Activated naive CD8-positive, alpha-beta T cell (primary cell): ENCODE data around the gene SMURF1.

ENCODE experiments used
- H3K27ac Mint-ChIP-seq: one replicate; pipeline ENCODE4 v1.8.0; 2021; ENCODE audit warnings: mixed read lengths
- H3K27me3 Mint-ChIP-seq: one replicate; pipeline ENCODE4 v1.8.0; 2021; ENCODE audit warnings: mixed read lengths
- H3K36me3 Mint-ChIP-seq: one replicate; pipeline ENCODE4 v1.8.0; 2021; ENCODE audit warnings: mixed read lengths
- H3K4me1 Mint-ChIP-seq: one replicate; pipeline ENCODE4 v1.8.0; 2021; ENCODE audit warnings: low read depth, mixed read lengths
- H3K4me3 Mint-ChIP-seq: one replicate; pipeline ENCODE4 v1.8.0; 2021; ENCODE audit warnings: mild to moderate bottlenecking, mixed read lengths
- H3K9me3 Mint-ChIP-seq: one replicate; pipeline ENCODE4 v1.8.0; 2021; ENCODE audit warnings: low read depth, mixed read lengths

The SMURF1 gene

GRCh38 chr7:99011706-99012404, 132.1 kb downstream of the SMURF1 start:
- Mint-ChIP-seq H3K36me3 (peaks cover 13% of the 10 kb centered on the region), H3K27ac (no peak overlapping the region), H3K9me3 (no peaks in the 10 kb centered on the region), H3K4me1 (peaks cover 2% of the 10 kb centered on the region), H3K27me3 (no peaks in the 10 kb centered on the region), H3K4me3 (no peak overlapping the region)

GRCh38 chr7:99011341-99011705, 132.6 kb downstream of the SMURF1 start:
- no peaks in the 10 kb centered on the region for H3K9me3 Mint-ChIP-seq
- H3K4me3 Mint-ChIP-seq, result no peak overlapping the region
- H3K27ac Mint-ChIP-seq, result no peak overlapping the region
- H3K27me3 Mint-ChIP-seq, result no peaks in the 10 kb centered on the region
- peaks cover 2% of the 10 kb centered on the region for H3K4me1 Mint-ChIP-seq
- H3K36me3 Mint-ChIP-seq, result peaks cover 8% of the 10 kb centered on the region

GRCh38 chr7:99010281-99010680, 133.6 kb downstream of the SMURF1 start:
- no peak overlapping the region for H3K4me3 Mint-ChIP-seq
- H3K27me3 Mint-ChIP-seq, result no peaks in the 10 kb centered on the region
- no peaks in the 10 kb centered on the region for H3K9me3 Mint-ChIP-seq
- no peaks in the 10 kb centered on the region for H3K4me1 Mint-ChIP-seq
- no peak overlapping the region for H3K27ac Mint-ChIP-seq
- peaks cover 5% of the 10 kb centered on the region for H3K36me3 Mint-ChIP-seq

GRCh38 chr7:99008921-99009530, 134.9 kb downstream of the SMURF1 start:
- Mint-ChIP-seq H3K9me3 (no peaks in the 10 kb centered on the region), H3K27me3 (no peaks in the 10 kb centered on the region), H3K27ac (no peak overlapping the region), H3K4me3 (no peak overlapping the region), H3K36me3 (peaks cover 5% of the 10 kb centered on the region), H3K4me1 (no peaks in the 10 kb centered on the region)

- H3K27me3 Mint-ChIP-seq, result no peaks in the 10 kb centered on the region
- H3K27ac Mint-ChIP-seq, result no peak overlapping the region
- no peak overlapping the region for H3K4me3 Mint-ChIP-seq
- H3K36me3 Mint-ChIP-seq, result peaks cover 5% of the 10 kb centered on the region
- no peaks in the 10 kb centered on the region for H3K9me3 Mint-ChIP-seq
- H3K4me1 Mint-ChIP-seq, result no peaks in the 10 kb centered on the region
These were observed 135.7 kb downstream of the SMURF1 start for GRCh38 chr7:99008181-99008631.

- Mint-ChIP-seq H3K27ac (no peak overlapping the region), H3K4me3 (no peak overlapping the region), H3K4me1 (peaks cover 8% of the 10 kb centered on the region), H3K27me3 (no peaks in the 10 kb centered on the region), H3K36me3 (no peaks in the 10 kb centered on the region), H3K9me3 (no peaks in the 10 kb centered on the region)
These were observed 137.0 kb downstream of the SMURF1 start for GRCh38 chr7:99006739-99007424.

- Mint-ChIP-seq H3K9me3 (no peaks in the 10 kb centered on the region), H3K4me1 (peaks cover 19% of the 10 kb centered on the region), H3K36me3 (peaks cover 7% of the 10 kb centered on the region), H3K4me3 (no peak overlapping the region), H3K27ac (peak overlapping the region; percentile 34), H3K27me3 (no peaks in the 10 kb centered on the region)
These were observed 138.1 kb downstream of the SMURF1 start for GRCh38 chr7:99005776-99006175.

- Mint-ChIP-seq H3K4me1 (peaks cover 20% of the 10 kb centered on the region), H3K4me3 (no peak overlapping the region), H3K36me3 (peaks cover 8% of the 10 kb centered on the region), H3K27ac (peak overlapping the region; percentile 75), H3K9me3 (no peaks in the 10 kb centered on the region), H3K27me3 (no peaks in the 10 kb centered on the region)
These were observed 139.0 kb downstream of the SMURF1 start for GRCh38 chr7:99004781-99005500.

GRCh38 chr7:99004216-99004615, 139.7 kb downstream of the SMURF1 start:
- H3K27me3 Mint-ChIP-seq, result no peaks in the 10 kb centered on the region
- no peak overlapping the region for H3K4me3 Mint-ChIP-seq
- H3K9me3 Mint-ChIP-seq, result no peaks in the 10 kb centered on the region
- peak overlapping the region; percentile 75 for H3K27ac Mint-ChIP-seq
- peaks cover 10% of the 10 kb centered on the region for H3K36me3 Mint-ChIP-seq
- H3K4me1 Mint-ChIP-seq, result peaks cover 22% of the 10 kb centered on the region

- no peak overlapping the region for H3K4me3 Mint-ChIP-seq
- no peaks in the 10 kb centered on the region for H3K9me3 Mint-ChIP-seq
- peaks cover 22% of the 10 kb centered on the region for H3K4me1 Mint-ChIP-seq
- peak overlapping the region; percentile 22 for H3K27ac Mint-ChIP-seq
- H3K36me3 Mint-ChIP-seq, result peaks cover 11% of the 10 kb centered on the region
- H3K27me3 Mint-ChIP-seq, result no peaks in the 10 kb centered on the region
These were observed 140.5 kb downstream of the SMURF1 start for GRCh38 chr7:99003419-99003818.

GRCh38 chr7:99002827-99003212, 141.1 kb downstream of the SMURF1 start:
- Mint-ChIP-seq H3K4me1 (peaks cover 22% of the 10 kb centered on the region), H3K27me3 (no peaks in the 10 kb centered on the region), H3K9me3 (no peaks in the 10 kb centered on the region), H3K27ac (peak overlapping the region; percentile 80), H3K4me3 (no peak overlapping the region), H3K36me3 (peaks cover 11% of the 10 kb centered on the region)

GRCh38 chr7:99002148-99002826, 141.6 kb downstream of the SMURF1 start:
- Mint-ChIP-seq H3K27me3 (no peaks in the 10 kb centered on the region), H3K9me3 (no peaks in the 10 kb centered on the region), H3K4me1 (peaks cover 22% of the 10 kb centered on the region), H3K27ac (peak overlapping the region; percentile 80), H3K4me3 (no peak overlapping the region), H3K36me3 (peaks cover 11% of the 10 kb centered on the region)

- H3K4me1 Mint-ChIP-seq, result peaks cover 22% of the 10 kb centered on the region
- no peaks in the 10 kb centered on the region for H3K27me3 Mint-ChIP-seq
- peak overlapping the region; percentile 77 for H3K4me3 Mint-ChIP-seq
- peaks cover 11% of the 10 kb centered on the region for H3K36me3 Mint-ChIP-seq
- H3K9me3 Mint-ChIP-seq, result no peaks in the 10 kb centered on the region
- H3K27ac Mint-ChIP-seq, result peak overlapping the region; percentile 94
These were observed 142.3 kb downstream of the SMURF1 start for GRCh38 chr7:99001482-99002147.

- no peaks in the 10 kb centered on the region for H3K27me3 Mint-ChIP-seq
- peaks cover 12% of the 10 kb centered on the region for H3K36me3 Mint-ChIP-seq
- H3K27ac Mint-ChIP-seq, result peak overlapping the region; percentile 94
- H3K4me3 Mint-ChIP-seq, result peak overlapping the region; percentile 77
- no peaks in the 10 kb centered on the region for H3K9me3 Mint-ChIP-seq
- peaks cover 28% of the 10 kb centered on the region for H3K4me1 Mint-ChIP-seq
These were observed 142.9 kb downstream of the SMURF1 start for GRCh38 chr7:99000904-99001465.
